ENCODE results near the gene GGCT. TPM values are rescaled to one million over a fixed set of nuclear protein-coding genes. Genes with fewer than 3 reads are reported as not detected.

The GGCT gene
- total RNA-seq, 1 experiment from 2014 or later, result 77.6 TPM

GRCh38 chr7:30458311-30458710 lies 46.3 kb downstream of the GGCT start:
- peaks cover 20% of the 10 kb centered on the region for H3K4me1 ChIP-seq (replicated peaks)
- no peaks in the 10 kb centered on the region for H3K9me3 ChIP-seq (replicated peaks)
- H3K27me3 ChIP-seq (replicated peaks), result no peaks in the 10 kb centered on the region
- no peak for DNase-seq (ENCODE audit: low read depth in 1 of 2, low spot score in 2 of 2)
- H3K36me3 ChIP-seq, result peaks cover 22% of the 10 kb centered on the region
- H3K27ac ChIP-seq, result no peak overlapping the region
- no peak overlapping the region for H3K4me3 ChIP-seq

GRCh38 chr7:30453921-30454320 lies 50.7 kb downstream of the GGCT start:
- Histone ChIP-seq H3K27me3 (replicated peaks) (no peaks in the 10 kb centered on the region), H3K4me1 (replicated peaks) (peaks cover 3% of the 10 kb centered on the region), H3K27ac (no peak overlapping the region), H3K9me3 (replicated peaks) (no peaks in the 10 kb centered on the region), H3K4me3 (no peak overlapping the region), H3K36me3 (peaks cover 37% of the 10 kb centered on the region)
- no peak for DNase-seq (ENCODE audit: low read depth in 1 of 2, low spot score in 2 of 2)

GRCh38 chr7:30453016-30453415 lies 51.6 kb downstream of the GGCT start:
- Histone ChIP-seq H3K27me3 (replicated peaks) (no peaks in the 10 kb centered on the region), H3K9me3 (replicated peaks) (no peaks in the 10 kb centered on the region), H3K27ac (no peak overlapping the region), H3K36me3 (peaks cover 45% of the 10 kb centered on the region), H3K4me1 (replicated peaks) (no peaks in the 10 kb centered on the region), H3K4me3 (no peak overlapping the region)
- no peak for DNase-seq (ENCODE audit: low read depth in 1 of 2, low spot score in 2 of 2)

- Histone ChIP-seq H3K27me3 (replicated peaks) (no peaks in the 10 kb centered on the region), H3K9me3 (replicated peaks) (no peaks in the 10 kb centered on the region), H3K27ac (no peak overlapping the region), H3K36me3 (peaks cover 47% of the 10 kb centered on the region), H3K4me3 (no peak overlapping the region), H3K4me1 (replicated peaks) (no peaks in the 10 kb centered on the region)
- no peak for DNase-seq (ENCODE audit: low read depth in 1 of 2, low spot score in 2 of 2)
Observed at GRCh38 chr7:30452280-30452930, 52.2 kb downstream of the GGCT start.

GRCh38 chr7:30451539-30452279 lies 52.9 kb downstream of the GGCT start:
- Histone ChIP-seq H3K36me3 (peaks cover 53% of the 10 kb centered on the region), H3K27me3 (replicated peaks) (no peaks in the 10 kb centered on the region), H3K9me3 (replicated peaks) (no peaks in the 10 kb centered on the region), H3K27ac (no peak overlapping the region), H3K4me3 (no peak overlapping the region), H3K4me1 (replicated peaks) (no peaks in the 10 kb centered on the region)
- no peak for DNase-seq (ENCODE audit: low read depth in 1 of 2, low spot score in 2 of 2)

GRCh38 chr7:30450983-30451497 lies 53.6 kb downstream of the GGCT start:
- Histone ChIP-seq H3K4me3 (no peak overlapping the region), H3K27me3 (replicated peaks) (no peaks in the 10 kb centered on the region), H3K9me3 (replicated peaks) (no peaks in the 10 kb centered on the region), H3K4me1 (replicated peaks) (no peaks in the 10 kb centered on the region), H3K36me3 (peaks cover 49% of the 10 kb centered on the region), H3K27ac (no peak overlapping the region)
- no peak for DNase-seq (ENCODE audit: low read depth in 1 of 2, low spot score in 2 of 2)

GRCh38 chr7:30450240-30450982 lies 54.2 kb downstream of the GGCT start:
- no peaks in the 10 kb centered on the region for H3K9me3 ChIP-seq (replicated peaks)
- no peak overlapping the region for H3K4me3 ChIP-seq
- H3K27me3 ChIP-seq (replicated peaks), result no peaks in the 10 kb centered on the region
- DNase-seq (ENCODE audit: low read depth in 1 of 2, low spot score in 2 of 2), result no peak
- no peaks in the 10 kb centered on the region for H3K4me1 ChIP-seq (replicated peaks)
- H3K27ac ChIP-seq, result no peak overlapping the region
- peaks cover 46% of the 10 kb centered on the region for H3K36me3 ChIP-seq

GRCh38 chr7:30448461-30449189 lies 56.0 kb downstream of the GGCT start:
- Histone ChIP-seq H3K27me3 (replicated peaks) (no peaks in the 10 kb centered on the region), H3K36me3 (peaks cover 41% of the 10 kb centered on the region), H3K4me1 (replicated peaks) (no peaks in the 10 kb centered on the region), H3K9me3 (replicated peaks) (no peaks in the 10 kb centered on the region), H3K27ac (no peak overlapping the region), H3K4me3 (no peak overlapping the region)
- no peak for DNase-seq (ENCODE audit: low read depth in 1 of 2, low spot score in 2 of 2)

GRCh38 chr7:30447466-30447865 lies 57.2 kb downstream of the GGCT start:
- peaks cover 37% of the 10 kb centered on the region for H3K36me3 ChIP-seq
- no peak overlapping the region for H3K4me3 ChIP-seq
- DNase-seq (ENCODE audit: low read depth in 1 of 2, low spot score in 2 of 2), result no peak
- no peaks in the 10 kb centered on the region for H3K9me3 ChIP-seq (replicated peaks)
- H3K27ac ChIP-seq, result no peak overlapping the region
- no peaks in the 10 kb centered on the region for H3K4me1 ChIP-seq (replicated peaks)
- no peaks in the 10 kb centered on the region for H3K27me3 ChIP-seq (replicated peaks)

Other genes starting within 250 kb of the GGCT start
- 17.3 and 20.3 TPM in 2 replicates for gene ZNRF2, start 220.2 kb downstream of the GGCT start, total RNA-seq (2014; rRNA removed; shearing (Covaris generic))
- 4.2 and 6.2 TPM in 2 replicates for gene NOD1, start 26.0 kb downstream of the GGCT start, total RNA-seq (2014; rRNA removed; shearing (Covaris generic))
- gene GARS1, start 90.0 kb upstream of the GGCT start, total RNA-seq (2014; rRNA removed; shearing (Covaris generic)), result 98.9 and 213 TPM in 2 replicates
- not detected in 2 replicates for gene CRHR2, start 177.6 kb upstream of the GGCT start, total RNA-seq (2014; rRNA removed; shearing (Covaris generic))
- gene INMT, start 247.3 kb upstream of the GGCT start, total RNA-seq (2014; rRNA removed; shearing (Covaris generic)), result 0.08 and 0.19 TPM in 2 replicates